ENCODE data around the gene SPG11. TPM values are rescaled to one million over a fixed set of nuclear protein-coding genes. Genes with fewer than 3 reads are reported as not detected.
A peak's percentile ranks its signal among the peaks of the same experiment; 100 is the strongest.

The SPG11 gene
- total and polyA plus RNA-seq, 9 of the 15 experiments (the other 6 are each of a cell fraction or from before 2014, with no cell fraction given) = 23.3 to 71.2 (median 45.6) TPM

DNA sequence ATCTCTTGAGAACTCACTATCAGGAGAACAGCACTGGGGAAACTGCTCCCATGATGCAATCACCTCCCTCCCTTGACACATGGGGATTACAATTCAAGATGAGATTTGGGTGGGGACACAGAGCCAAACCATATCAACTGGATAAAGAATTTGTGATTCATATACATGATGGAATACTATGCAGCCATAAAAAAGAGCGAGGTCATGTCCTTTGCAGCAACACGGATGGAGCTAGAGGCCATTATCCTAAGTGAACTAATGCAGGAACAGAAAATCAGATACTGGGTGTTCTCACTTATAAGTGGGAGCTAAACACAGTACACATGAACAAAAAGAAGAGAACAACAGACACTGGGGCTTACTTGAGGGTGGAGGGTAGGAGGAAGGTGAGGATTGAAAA is 17.0 kb downstream of the SPG11 start (continued):
- TF ChIP-seq SAFB2 (IDR thresholded peaks at IDR 0.05; ENCODE audit: borderline replicate concordance, low read depth, low read length, severe bottlenecking) = no peak
- TF ChIP-seq ZNF232 (CRISPR knock-in tag; IDR thresholded peaks at IDR 0.05) = no peak
- no peak for TF ChIP-seq BHLHE40 (IDR thresholded peaks at IDR 0.05; ENCODE audit: low read length)
- TF ChIP-seq RUNX1 (IDR thresholded peaks at IDR 0.05; ENCODE audit: low read depth) = no peak
- no peak for TF ChIP-seq NONO (IDR thresholded peaks at IDR 0.05; ENCODE audit: low read depth in 2 of 2, low read length in 1 of 2)
- no peak for TF ChIP-seq CTBP1 (IDR thresholded peaks at IDR 0.05; ENCODE audit: borderline replicate concordance)
- TF ChIP-seq, protein P1, sequence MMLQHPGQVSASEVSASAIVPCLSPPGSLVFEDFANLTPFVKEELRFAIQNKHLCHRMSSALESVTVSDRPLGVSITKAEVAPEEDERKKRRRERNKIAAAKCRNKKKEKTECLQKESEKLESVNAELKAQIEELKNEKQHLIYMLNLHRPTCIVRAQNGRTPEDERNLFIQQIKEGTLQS (IDR thresholded peaks at IDR 0.05) = peak; percentile 44
- TF ChIP-seq, protein P1 (CRISPR knock-in tag; conservative IDR thresholded peaks at IDR 0.05) = no peak
- TF ChIP-seq, protein P2, sequence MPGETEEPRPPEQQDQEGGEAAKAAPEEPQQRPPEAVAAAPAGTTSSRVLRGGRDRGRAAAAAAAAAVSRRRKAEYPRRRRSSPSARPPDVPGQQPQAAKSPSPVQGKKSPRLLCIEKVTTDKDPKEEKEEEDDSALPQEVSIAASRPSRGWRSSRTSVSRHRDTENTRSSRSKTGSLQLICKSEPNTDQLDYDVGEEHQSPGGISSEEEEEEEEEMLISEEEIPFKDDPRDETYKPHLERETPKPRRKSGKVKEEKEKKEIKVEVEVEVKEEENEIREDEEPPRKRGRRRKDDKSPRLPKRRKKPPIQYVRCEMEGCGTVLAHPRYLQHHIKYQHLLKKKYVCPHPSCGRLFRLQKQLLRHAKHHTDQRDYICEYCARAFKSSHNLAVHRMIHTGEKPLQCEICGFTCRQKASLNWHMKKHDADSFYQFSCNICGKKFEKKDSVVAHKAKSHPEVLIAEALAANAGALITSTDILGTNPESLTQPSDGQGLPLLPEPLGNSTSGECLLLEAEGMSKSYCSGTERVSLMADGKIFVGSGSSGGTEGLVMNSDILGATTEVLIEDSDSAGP (CRISPR knock-in tag; IDR thresholded peaks at IDR 0.05) = no peak
- peak; percentile 95 for TF ChIP-seq ZNF146 (CRISPR knock-in tag; IDR thresholded peaks at IDR 0.05; ENCODE audit: unreplicated experiment)
- TF ChIP-seq HLTF (IDR thresholded peaks at IDR 0.05) = no peak
- no peak for TF ChIP-seq NR4A1 (CRISPR knock-in tag; IDR thresholded peaks at IDR 0.05)
- no peak for TF ChIP-seq NR4A1 (tag; IDR thresholded peaks at IDR 0.05)
- no peak for TF ChIP-seq KDM2B (CRISPR knock-in tag; IDR thresholded peaks at IDR 0.05)
- TF ChIP-seq ZFX (CRISPR knock-in tag; IDR thresholded peaks at IDR 0.05) = no peak
- no peak for TF ChIP-seq CAMTA2 (CRISPR knock-in tag; conservative IDR thresholded peaks at IDR 0.05)
- TF ChIP-seq CBFA2T2 (conservative IDR thresholded peaks at IDR 0.05) = no peak
- no peak for TF ChIP-seq ZNF175 (CRISPR knock-in tag; IDR thresholded peaks at IDR 0.05; ENCODE audit: low read depth)
- TF ChIP-seq STAT6 (CRISPR knock-in tag; IDR thresholded peaks at IDR 0.05) = no peak

Measured in K562 (cell line).